ENCODE measurements around the gene SH3TC2. TPM values are rescaled to one million over a fixed set of nuclear protein-coding genes. Genes with fewer than 3 reads are reported as not detected.

SH3TC2 gene
- total and polyA plus RNA-seq, 10 of the 15 experiments (the other 5 are each of a cell fraction or from before 2014, with no cell fraction given): not detected

DNA sequence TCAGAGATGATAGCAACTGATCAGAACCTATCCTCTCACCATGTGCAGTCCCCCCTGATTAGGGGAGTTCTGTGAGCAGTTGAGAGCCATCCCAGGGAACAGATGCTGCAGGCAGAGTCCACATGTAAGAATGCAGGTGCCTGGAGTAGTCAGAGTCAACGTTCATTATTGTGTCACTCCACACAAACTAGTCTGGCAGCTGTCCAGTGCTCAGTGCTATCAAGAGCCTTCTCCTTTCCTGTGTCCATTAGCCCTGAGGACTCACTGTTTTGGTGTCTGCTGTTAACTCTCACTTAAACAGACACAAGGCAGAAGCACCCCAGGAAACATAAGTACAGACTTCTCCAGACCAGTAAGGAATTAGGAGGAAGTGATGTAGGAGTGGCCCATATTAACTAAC lies 2.5 kb downstream of the SH3TC2 start (continued):
- TF ChIP-seq GATAD2B (conservative IDR thresholded peaks at IDR 0.05; ENCODE audit: low read depth) (no peak), NR2C1 (IDR thresholded peaks at IDR 0.05) (no peak), GABPA (IDR thresholded peaks at IDR 0.05; ENCODE audit: low read depth) (no peak), IRF4 (IDR thresholded peaks at IDR 0.05; ENCODE audit: low read depth, low read length) (no peak), KLF5 (IDR thresholded peaks at IDR 0.05; ENCODE audit: partially characterized antibody) (no peak), PKNOX1 (IDR thresholded peaks at IDR 0.05) (no peak), MTA2 (IDR thresholded peaks at IDR 0.05; ENCODE audit: low read depth) (no peak), PML (IDR thresholded peaks at IDR 0.05; ENCODE audit: low read length) (no peak), POLR2AphosphoS2 (IDR thresholded peaks at IDR 0.05; ENCODE audit: low read depth, low read length) (no peak), TCF3 (IDR thresholded peaks at IDR 0.05; ENCODE audit: borderline replicate concordance, insufficient read depth, low read depth, low read length) (no peak), ZNF24 (IDR thresholded peaks at IDR 0.05) (no peak), ASH2L (IDR thresholded peaks at IDR 0.05; ENCODE audit: borderline replicate concordance, low read depth) (no peak)
- TF ChIP-seq, protein P1, sequence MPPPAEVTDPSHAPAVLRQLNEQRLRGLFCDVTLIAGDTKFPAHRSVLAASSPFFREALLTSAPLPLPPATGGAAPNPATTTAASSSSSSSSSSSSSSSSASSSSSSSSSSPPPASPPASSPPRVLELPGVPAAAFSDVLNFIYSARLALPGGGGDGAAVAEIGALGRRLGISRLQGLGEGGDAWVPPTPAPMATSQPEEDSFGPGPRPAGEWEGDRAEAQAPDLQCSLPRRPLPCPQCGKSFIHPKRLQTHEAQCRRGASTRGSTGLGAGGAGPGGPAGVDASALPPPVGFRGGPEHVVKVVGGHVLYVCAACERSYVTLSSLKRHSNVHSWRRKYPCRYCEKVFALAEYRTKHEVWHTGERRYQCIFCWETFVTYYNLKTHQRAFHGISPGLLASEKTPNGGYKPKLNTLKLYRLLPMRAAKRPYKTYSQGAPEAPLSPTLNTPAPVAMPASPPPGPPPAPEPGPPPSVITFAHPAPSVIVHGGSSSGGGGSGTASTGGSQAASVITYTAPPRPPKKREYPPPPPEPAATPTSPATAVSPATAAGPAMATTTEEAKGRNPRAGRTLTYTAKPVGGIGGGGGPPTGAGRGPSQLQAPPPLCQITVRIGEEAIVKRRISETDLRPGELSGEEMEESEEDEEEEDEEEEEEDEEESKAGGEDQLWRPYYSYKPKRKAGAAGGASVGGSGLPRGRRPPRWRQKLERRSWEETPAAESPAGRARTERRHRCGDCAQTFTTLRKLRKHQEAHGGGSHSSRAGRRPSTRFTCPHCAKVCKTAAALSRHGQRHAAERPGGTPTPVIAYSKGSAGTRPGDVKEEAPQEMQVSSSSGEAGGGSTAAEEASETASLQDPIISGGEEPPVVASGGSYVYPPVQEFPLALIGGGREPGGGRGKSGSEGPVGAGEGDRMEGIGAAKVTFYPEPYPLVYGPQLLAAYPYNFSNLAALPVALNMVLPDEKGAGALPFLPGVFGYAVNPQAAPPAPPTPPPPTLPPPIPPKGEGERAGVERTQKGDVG (CRISPR knock-in tag; IDR thresholded peaks at IDR 0.05): no peak

Data from GM12878 (cell line).